ENCODE measurements around the gene DHX58.

The DHX58 gene

DNA sequence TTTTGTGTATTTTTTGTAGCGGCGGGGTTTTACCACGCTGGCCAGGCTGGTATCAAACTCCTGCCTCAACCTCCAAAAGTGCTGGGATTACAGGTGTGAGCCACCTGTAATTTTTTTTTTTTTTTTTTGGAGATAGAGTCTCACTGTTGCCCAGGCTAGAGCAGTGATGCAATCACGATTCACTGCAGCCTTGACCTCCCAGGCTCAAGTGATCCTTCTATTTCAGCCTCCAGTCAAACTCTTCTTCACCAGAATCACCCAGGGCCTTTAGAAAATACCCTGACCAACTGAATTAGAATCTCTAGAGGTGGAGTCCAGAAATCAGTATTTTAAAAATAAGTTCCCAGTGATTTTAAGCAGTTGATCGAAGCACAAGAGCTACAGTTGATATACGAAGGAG, 22.6 kb upstream of the DHX58 start:
- TF ChIP-seq, protein P1, sequence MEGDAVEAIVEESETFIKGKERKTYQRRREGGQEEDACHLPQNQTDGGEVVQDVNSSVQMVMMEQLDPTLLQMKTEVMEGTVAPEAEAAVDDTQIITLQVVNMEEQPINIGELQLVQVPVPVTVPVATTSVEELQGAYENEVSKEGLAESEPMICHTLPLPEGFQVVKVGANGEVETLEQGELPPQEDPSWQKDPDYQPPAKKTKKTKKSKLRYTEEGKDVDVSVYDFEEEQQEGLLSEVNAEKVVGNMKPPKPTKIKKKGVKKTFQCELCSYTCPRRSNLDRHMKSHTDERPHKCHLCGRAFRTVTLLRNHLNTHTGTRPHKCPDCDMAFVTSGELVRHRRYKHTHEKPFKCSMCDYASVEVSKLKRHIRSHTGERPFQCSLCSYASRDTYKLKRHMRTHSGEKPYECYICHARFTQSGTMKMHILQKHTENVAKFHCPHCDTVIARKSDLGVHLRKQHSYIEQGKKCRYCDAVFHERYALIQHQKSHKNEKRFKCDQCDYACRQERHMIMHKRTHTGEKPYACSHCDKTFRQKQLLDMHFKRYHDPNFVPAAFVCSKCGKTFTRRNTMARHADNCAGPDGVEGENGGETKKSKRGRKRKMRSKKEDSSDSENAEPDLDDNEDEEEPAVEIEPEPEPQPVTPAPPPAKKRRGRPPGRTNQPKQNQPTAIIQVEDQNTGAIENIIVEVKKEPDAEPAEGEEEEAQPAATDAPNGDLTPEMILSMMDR (conservative IDR thresholded peaks at IDR 0.05; ENCODE audit: low read depth, low read length): no peak
- H3K4me3 ChIP-seq (ENCODE audit: low read depth, low read length): no peak overlapping the region
- no peak for DNase-seq (ENCODE audit: low read depth)

DNA sequence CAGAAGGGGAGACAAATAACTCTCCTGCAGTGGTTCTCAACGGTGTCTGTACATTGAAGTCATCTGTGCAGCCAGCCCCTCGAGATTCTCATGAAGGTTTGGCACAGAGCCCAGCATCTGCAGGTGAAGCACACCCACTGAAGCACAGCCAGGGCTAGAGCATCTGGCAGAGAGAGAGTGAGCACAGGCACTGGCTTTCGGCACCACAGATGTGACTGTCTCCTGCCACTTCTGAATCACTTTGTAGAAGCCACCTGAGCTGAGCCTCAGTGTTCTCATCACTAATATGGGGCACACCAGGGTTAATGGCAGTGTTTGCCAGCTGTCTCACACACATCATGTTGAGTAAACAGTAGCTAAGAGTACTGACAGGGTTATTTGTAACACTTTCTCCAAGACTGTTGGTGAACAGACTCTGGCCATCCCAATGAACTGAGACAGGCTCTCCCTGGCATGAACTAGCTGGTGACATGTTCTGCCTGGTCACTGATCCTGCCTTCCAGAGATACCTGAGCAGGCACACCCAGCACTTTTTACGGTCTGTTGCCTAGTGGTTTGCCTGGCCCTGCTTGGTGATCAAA, 21.0 kb upstream of the DHX58 start:
- TF ChIP-seq, protein P1 (conservative IDR thresholded peaks at IDR 0.05; ENCODE audit: low read depth, low read length): no peak
- no peak overlapping the region for H3K4me3 ChIP-seq (ENCODE audit: low read depth, low read length)
- DNase-seq (ENCODE audit: low read depth): no peak

DNA sequence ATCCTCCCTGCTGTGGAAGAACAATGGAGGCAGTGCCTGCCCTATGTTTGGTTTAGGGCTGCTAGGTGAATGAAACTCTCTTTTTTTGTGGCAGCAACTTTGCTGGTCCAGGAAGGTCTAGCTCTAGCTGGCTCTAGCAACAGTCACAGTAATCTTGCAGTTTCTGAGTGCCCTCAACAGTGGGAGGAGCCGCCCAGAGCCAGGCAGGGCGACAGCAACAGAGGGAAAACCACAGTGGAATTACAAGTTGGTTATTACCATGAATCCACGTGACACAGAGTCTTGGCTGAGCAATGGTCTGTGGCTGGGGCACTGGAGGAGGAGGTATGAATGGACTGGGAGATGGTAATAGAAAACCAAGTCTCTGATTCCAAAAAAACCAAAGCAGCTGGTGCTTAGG, 20.4 kb upstream of the DHX58 start:
- TF ChIP-seq, protein P1 (conservative IDR thresholded peaks at IDR 0.05; ENCODE audit: low read depth, low read length): no peak
- DNase-seq (ENCODE audit: low read depth): peak; percentile 69

DNA sequence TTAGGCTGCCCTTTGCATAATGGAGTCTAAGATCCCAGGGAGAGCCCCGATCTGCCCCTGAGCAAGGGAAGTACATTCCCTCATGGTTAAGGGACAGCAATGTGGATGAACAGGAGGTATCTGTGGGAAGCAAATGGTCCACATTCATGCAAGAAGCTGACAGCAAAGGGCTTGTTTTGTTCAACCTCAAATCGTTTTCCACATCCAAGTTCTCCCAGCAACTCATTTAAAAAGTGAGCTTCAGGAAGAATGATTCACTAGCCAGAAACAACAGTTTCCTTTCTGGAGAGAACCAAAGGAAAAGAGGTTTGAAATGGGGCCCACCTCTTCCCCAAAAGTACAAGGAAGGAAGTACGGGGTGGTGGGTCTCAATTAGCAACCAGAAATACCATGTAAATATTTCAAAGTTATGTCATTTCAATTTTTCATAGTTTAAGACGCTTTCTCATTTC, 19.5 kb upstream of the DHX58 start:
- TF ChIP-seq, protein P1 (conservative IDR thresholded peaks at IDR 0.05; ENCODE audit: low read depth, low read length): no peak
- DNase-seq (ENCODE audit: low read depth): peak; percentile 35
- H3K4me3 ChIP-seq (ENCODE audit: low read depth, low read length): no peak overlapping the region

More for the DNA sequence above, 20.4 kb upstream of the DHX58 start:
- no peak overlapping the region for H3K4me3 ChIP-seq (ENCODE audit: low read depth, low read length)

DNA sequence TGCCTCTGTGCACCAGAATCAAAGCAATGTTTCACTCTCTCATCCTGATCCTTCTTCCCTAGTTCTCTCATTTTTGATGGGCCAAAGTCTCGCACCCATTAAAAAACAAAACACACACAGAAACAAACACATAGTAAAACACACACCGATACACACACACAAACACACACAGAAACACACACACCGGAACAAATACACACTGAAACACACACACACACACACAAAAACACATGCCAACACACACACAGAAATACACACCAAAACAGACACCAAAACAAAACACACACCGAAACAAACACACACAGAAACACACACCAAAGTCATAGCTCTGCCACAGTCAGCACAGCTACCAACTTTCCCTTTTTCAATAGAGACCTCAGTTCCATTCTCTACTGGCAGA, 18.7 kb upstream of the DHX58 start:
- DNase-seq (ENCODE audit: low read depth): no peak
- H3K4me3 ChIP-seq (ENCODE audit: low read depth, low read length): no peak overlapping the region
- TF ChIP-seq, protein P1 (conservative IDR thresholded peaks at IDR 0.05; ENCODE audit: low read depth, low read length): no peak

DNA sequence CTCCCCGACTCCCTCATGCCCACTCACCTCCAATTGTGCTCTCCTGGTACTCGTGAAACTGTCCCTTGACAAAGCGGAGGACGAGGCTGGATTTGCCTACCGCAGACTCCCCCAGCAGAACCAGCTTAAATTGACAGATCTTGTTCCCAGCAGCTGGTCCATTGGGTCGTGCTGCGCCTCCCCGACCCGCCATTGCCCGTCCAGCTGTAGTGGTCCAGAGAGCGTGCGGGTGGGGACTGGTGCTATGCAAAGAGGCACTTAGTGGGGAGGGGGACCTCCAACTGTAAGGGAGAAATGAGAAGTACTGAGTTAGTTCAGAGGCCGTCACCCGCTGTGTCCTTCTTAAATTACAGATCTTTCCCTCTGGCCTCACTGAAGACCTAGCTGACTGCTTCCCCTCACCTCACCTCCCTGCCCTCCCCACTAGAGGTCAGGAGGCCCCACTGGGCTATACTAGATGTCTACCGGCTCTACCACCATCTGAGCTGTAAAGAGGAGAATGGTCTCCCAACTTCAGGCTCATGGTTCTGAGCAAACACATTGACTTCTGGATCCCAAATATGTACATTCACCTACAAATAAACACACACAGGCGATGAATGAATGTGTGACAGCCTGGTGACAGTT, 17.9 kb upstream of the DHX58 start:
- TF ChIP-seq, protein P1 (conservative IDR thresholded peaks at IDR 0.05; ENCODE audit: low read depth, low read length): no peak
- DNase-seq (ENCODE audit: low read depth): no peak
- H3K4me3 ChIP-seq (ENCODE audit: low read depth, low read length): no peak overlapping the region
